ENCODE measurements around the gene SLC30A2. TPM values are rescaled to one million over a fixed set of nuclear protein-coding genes. Genes with fewer than 3 reads are reported as not detected.

Gene SLC30A2
- total and polyA plus RNA-seq, 2 of the 13 experiments (the other 11 are each of a cell fraction or from before 2014, with no cell fraction given) = not detected

- TF ChIP-seq ZBTB7B (CRISPR knock-in tag; IDR thresholded peaks at IDR 0.05) (no peak), HNF4A (CRISPR knock-in tag; IDR thresholded peaks at IDR 0.05) (no peak), ZNF784 (CRISPR knock-in tag; IDR thresholded peaks at IDR 0.05; ENCODE audit: borderline replicate concordance) (no peak), TCF7L2 (IDR thresholded peaks at IDR 0.05; ENCODE audit: low read depth, low read length) (no peak), ZNF615 (CRISPR knock-in tag; IDR thresholded peaks at IDR 0.05; ENCODE audit: borderline replicate concordance) (no peak), GABPA (IDR thresholded peaks at IDR 0.05; ENCODE audit: low read depth, low read length) (no peak), GABPA (CRISPR knock-in tag; IDR thresholded peaks at IDR 0.05; ENCODE audit: low read depth) (peak; percentile 22; the same call in 1 of the 2 replicates), PPARG (CRISPR knock-in tag; conservative IDR thresholded peaks at IDR 0.05) (0 out of 2 replicates have a peak, but pooled peaks have one; percentile 29), DZIP1 (CRISPR knock-in tag; IDR thresholded peaks at IDR 0.05) (no peak), RBM39 (IDR thresholded peaks at IDR 0.05; ENCODE audit: low read depth, low read length, poor library complexity, severe bottlenecking) (no peak), ERF (CRISPR knock-in tag; IDR thresholded peaks at IDR 0.05) (no peak)
- ChIA-PET CTCF (ENCODE audit: low intra/inter-chr PET ratio, low total read pairs) (no interaction called here), POLR2A (no interaction called here)
- no peak for DNase-seq (ENCODE audit: low spot score)
- H3K4me1 ChIP-seq (ENCODE audit: insufficient read depth, low read length) = no peaks in the 10 kb centered on the region
- in situ Hi-C loops (cut with HindIII; ENCODE audit: extremely low pct_ligation_motif_present, low pct_unique_long_range_greater_than_20kb) (loop anchor here (10.0 kb wide), 1 partner anchor 165 kb away; no protein-coding TSS in a partner anchor), intact Hi-C loops (cut with micrococcal nuclease; ENCODE audit: unreplicated experiment) (no loop called here)
- 98% methylated on average over 11 of the region's 11 CpGs for WGBS (ENCODE audit: low lambda C conversion rate)
- no peak for FAIRE-seq
- H3K4me3 ChIP-seq (replicated peaks in 1 of 3; ENCODE audit: insufficient read depth in 1 of 3, low read depth in 2 of 3, low read length in 3 of 3) = no peak overlapping the region
- BruUV-seq (replicated peaks) = no TSS peak
- no peak overlapping the region for H3K27ac ChIP-seq (ENCODE audit: extremely low read length, insufficient read depth, low read length)
- no peak for ATAC-seq
- no peaks in the 10 kb centered on the region for H3K9me3 ChIP-seq (ENCODE audit: low read length)
- no peaks in the 10 kb centered on the region for H3K79me2 ChIP-seq (ENCODE audit: insufficient read depth, low read length)
- H3K4me2 ChIP-seq (ENCODE audit: low read depth, low read length) = no peak overlapping the region
- no peak overlapping the region for H2AFZ ChIP-seq (ENCODE audit: low read length)
- no peak overlapping the region for H3K9ac ChIP-seq (ENCODE audit: insufficient read depth, low read depth, low read length)
- H4K20me1 ChIP-seq (ENCODE audit: insufficient read depth, low read length) = no peaks in the 10 kb centered on the region
- peaks cover 10 to 23% of the 10 kb centered on the region in 2 experiments for H3K36me3 ChIP-seq (replicated peaks in 1 of 2; ENCODE audit: control insufficient read depth in 1 of 2, insufficient read depth in 2 of 2, low read length in 2 of 2)
- H3K27me3 ChIP-seq (ENCODE audit: control insufficient read depth in 1 of 2, insufficient read depth in 2 of 2, low read length in 2 of 2) = no peaks in the 10 kb centered on the region
These were observed 56.3 kb downstream of the SLC30A2 start for GRCh38 chr1:25989440-25990234.
